Hepatocyte (in vitro differentiated cells): ENCODE measurements around the gene AKAP10.

Source experiments
- EZH2phosphoT487 ChIP-seq: fragments of 200-600 bp; sonication (generic); IDR thresholded peaks from one replicate; pipeline ENCODE4 v1.6.1; 2018; ENCODE audit warnings: antibody characterized with exemption, mild to moderate bottlenecking, low read depth, moderate library complexity; ENCODE audit not compliant: unreplicated experiment, severe bottlenecking
- TF ChIP-seq, protein P1 (sequence below): fragments of 200-600 bp; sonication (generic); IDR thresholded peaks from 2 replicates; pipeline ENCODE4 v1.5.1; 2016; ENCODE audit warnings: antibody characterized with exemption, mild to moderate bottlenecking; ENCODE audit not compliant: poor library complexity

- TF ChIP-seq, protein P1, sequence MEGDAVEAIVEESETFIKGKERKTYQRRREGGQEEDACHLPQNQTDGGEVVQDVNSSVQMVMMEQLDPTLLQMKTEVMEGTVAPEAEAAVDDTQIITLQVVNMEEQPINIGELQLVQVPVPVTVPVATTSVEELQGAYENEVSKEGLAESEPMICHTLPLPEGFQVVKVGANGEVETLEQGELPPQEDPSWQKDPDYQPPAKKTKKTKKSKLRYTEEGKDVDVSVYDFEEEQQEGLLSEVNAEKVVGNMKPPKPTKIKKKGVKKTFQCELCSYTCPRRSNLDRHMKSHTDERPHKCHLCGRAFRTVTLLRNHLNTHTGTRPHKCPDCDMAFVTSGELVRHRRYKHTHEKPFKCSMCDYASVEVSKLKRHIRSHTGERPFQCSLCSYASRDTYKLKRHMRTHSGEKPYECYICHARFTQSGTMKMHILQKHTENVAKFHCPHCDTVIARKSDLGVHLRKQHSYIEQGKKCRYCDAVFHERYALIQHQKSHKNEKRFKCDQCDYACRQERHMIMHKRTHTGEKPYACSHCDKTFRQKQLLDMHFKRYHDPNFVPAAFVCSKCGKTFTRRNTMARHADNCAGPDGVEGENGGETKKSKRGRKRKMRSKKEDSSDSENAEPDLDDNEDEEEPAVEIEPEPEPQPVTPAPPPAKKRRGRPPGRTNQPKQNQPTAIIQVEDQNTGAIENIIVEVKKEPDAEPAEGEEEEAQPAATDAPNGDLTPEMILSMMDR: no peak
- no peak for TF ChIP-seq EZH2phosphoT487
Observed at GRCh38 chr17:19874256-19874655, 103.4 kb downstream of the AKAP10 start.
